Mesenchymal stem cell (in vitro differentiated cells and primary cell): ENCODE measurements around the gene DPEP2NB.

Experiments
- DNase-seq: peaks from one replicate; pipeline ENCODE4 v3.0.0-alpha.2; 2013
- H2AFZ ChIP-seq: one replicate; pipeline ENCODE4 v1.6.1; 2013; ENCODE audit warnings: low read depth, mild to moderate bottlenecking, control low read depth, inconsistent platforms, low read length, moderate library complexity
- H2AK5ac ChIP-seq: 2 replicates; pipeline ENCODE4 v1.6.1; 2013; ENCODE audit warnings: low read length, moderate library complexity, mild to moderate bottlenecking, inconsistent platforms; ENCODE audit not compliant: severe bottlenecking
- H2BK120ac ChIP-seq: one replicate; pipeline ENCODE4 v1.6.1; 2013; ENCODE audit warnings: low read depth, mild to moderate bottlenecking, inconsistent platforms, low read length, moderate library complexity
- H2BK12ac ChIP-seq, 2 experiments: one replicate each; pipeline ENCODE4 v1.6.1; 2013; ENCODE audit warnings: inconsistent platforms in 2 of 2, low read length in 2 of 2, mild to moderate bottlenecking in 2 of 2, moderate library complexity in 2 of 2, control low read depth in 1 of 2
- H2BK15ac ChIP-seq: one replicate; pipeline ENCODE4 v1.6.1; 2013; ENCODE audit warnings: mild to moderate bottlenecking, low read depth, inconsistent platforms; ENCODE audit not compliant: poor library complexity, severe bottlenecking
- H2BK5ac ChIP-seq: 2 replicates; pipeline ENCODE4 v1.6.1; 2013; ENCODE audit warnings: low read depth, mild to moderate bottlenecking, low read length, control low read depth, inconsistent platforms; ENCODE audit not compliant: poor library complexity, severe bottlenecking
- H3K14ac ChIP-seq, 2 experiments: one replicate each; pipeline ENCODE4 v1.6.1; 2013; ENCODE audit warnings: inconsistent platforms in 2 of 2, low read length in 2 of 2, control low read depth in 1 of 2, mild to moderate bottlenecking in 1 of 2, moderate library complexity in 1 of 2
- H3K18ac ChIP-seq, 2 experiments: one replicate each; pipeline ENCODE4 v1.6.1; 2013; ENCODE audit warnings: inconsistent platforms in 2 of 2, low read length in 2 of 2, control low read depth in 1 of 2, low read depth in 1 of 2, mild to moderate bottlenecking in 1 of 2
- H3K23ac ChIP-seq, 2 experiments: one replicate each; pipeline ENCODE4 v1.6.1; 2013; ENCODE audit warnings: inconsistent platforms in 2 of 2, low read length in 2 of 2, mild to moderate bottlenecking in 2 of 2, moderate library complexity in 2 of 2, control low read depth in 1 of 2
- H3K27ac ChIP-seq: 2 replicates; pipeline ENCODE4 v1.5.1; 2013; ENCODE audit warnings: mild to moderate bottlenecking, moderate library complexity, low read length, control low read depth, inconsistent platforms; ENCODE audit not compliant: poor library complexity, severe bottlenecking
- H3K27me3 ChIP-seq, 2 experiments: 2 replicates each; pipeline versions ENCODE4 v1.6.1 to v1.7.0; 2013; ENCODE audit warnings: low read length in 2 of 2, mild to moderate bottlenecking in 2 of 2, moderate library complexity in 2 of 2, control low read depth in 1 of 2, inconsistent platforms in 1 of 2; ENCODE audit not compliant: control insufficient read depth in 1 of 2, insufficient read depth in 1 of 2
- H3K36me3 ChIP-seq, 2 experiments: 2 replicates each; pipeline versions ENCODE4 v1.6.1 to v1.7.0; 2013; ENCODE audit warnings: low read length in 2 of 2, control low read depth in 1 of 2, inconsistent platforms in 1 of 2, low read depth in 1 of 2, mild to moderate bottlenecking in 1 of 2; ENCODE audit not compliant: insufficient read depth in 2 of 2, control insufficient read depth in 1 of 2
- H3K4ac ChIP-seq, 2 experiments: one replicate each; pipeline ENCODE4 v1.6.1; 2013; ENCODE audit warnings: inconsistent platforms in 2 of 2, low read length in 2 of 2, mild to moderate bottlenecking in 2 of 2, moderate library complexity in 2 of 2, control low read depth in 1 of 2, low read depth in 1 of 2
- H3K4me1 ChIP-seq: 2 replicates; pipeline ENCODE4 v1.6.1; 2013; ENCODE audit warnings: low read depth, low read length, control low read depth; ENCODE audit not compliant: control insufficient read depth, insufficient read depth
- H3K4me2 ChIP-seq: 2 replicates; pipeline ENCODE4 v1.6.1; 2013; ENCODE audit warnings: low read length, mild to moderate bottlenecking, inconsistent platforms; ENCODE audit not compliant: poor library complexity, severe bottlenecking
- H3K4me3 ChIP-seq, 2 experiments: 2 replicates each; pipeline versions ENCODE4 v1.5.1 to v1.7.0; 2013; ENCODE audit warnings: low read length in 2 of 2, mild to moderate bottlenecking in 2 of 2, control low read depth in 1 of 2, low read depth in 1 of 2; ENCODE audit not compliant: insufficient read depth in 1 of 2
- H3K79me1 ChIP-seq: replicated peaks from 2 replicates; pipeline ENCODE4 v1.6.1; 2013; ENCODE audit warnings: mild to moderate bottlenecking, control low read depth, low read length, inconsistent platforms; ENCODE audit not compliant: poor library complexity, severe bottlenecking
- H3K9ac ChIP-seq: 2 replicates; pipeline ENCODE4 v1.7.0; 2013; ENCODE audit warnings: mild to moderate bottlenecking, low read length, moderate library complexity
- H3K9me3 ChIP-seq: 2 replicates; pipeline ENCODE4 v1.7.0; 2013; ENCODE audit warnings: mild to moderate bottlenecking, low read length; ENCODE audit not compliant: control insufficient read depth
- H4K8ac ChIP-seq: one replicate; pipeline ENCODE4 v1.6.1; 2013; ENCODE audit warnings: inconsistent platforms, mild to moderate bottlenecking, low read length, moderate library complexity
- H4K91ac ChIP-seq: one replicate; pipeline ENCODE4 v1.6.1; 2013; ENCODE audit warnings: mild to moderate bottlenecking, low read length, inconsistent platforms
- WGBS: methylation state at CpG from one replicate; pipeline ENCODE4 v1.1.7; 2013; ENCODE audit warnings: mixed read lengths; 5-methylcytosine and 5-hydroxymethylcytosine counted together

Gene DPEP2NB

GRCh38 chr16:68028996-68029395 is 13.3 kb upstream of the DPEP2NB start:
- peaks cover 6 to 26% of the 10 kb centered on the region in 2 experiments for H3K36me3 ChIP-seq
- no peak overlapping the region for H3K18ac ChIP-seq
- no peak overlapping the region for H2AFZ ChIP-seq
- no peak overlapping the region for H2BK5ac ChIP-seq
- no peaks in the 10 kb centered on the region for H3K27me3 ChIP-seq
- no peak overlapping the region for H2BK12ac ChIP-seq
- H3K27ac ChIP-seq: no peak overlapping the region
- H3K9me3 ChIP-seq: no peaks in the 10 kb centered on the region
- no peak overlapping the region for H3K14ac ChIP-seq
- peaks cover 28% of the 10 kb centered on the region for H3K79me1 ChIP-seq
- no peak overlapping the region for H2AK5ac ChIP-seq
- no peak for DNase-seq
- H3K23ac ChIP-seq: no peak overlapping the region
- no peak overlapping the region for H3K4me3 ChIP-seq
- no peak overlapping the region for H2BK15ac ChIP-seq
- H2BK120ac ChIP-seq: no peak overlapping the region
- no peak overlapping the region for H3K9ac ChIP-seq
- H3K4me2 ChIP-seq: no peak overlapping the region
- no peak overlapping the region for H4K91ac ChIP-seq
- peaks cover under 1% of the 10 kb centered on the region for H3K4me1 ChIP-seq
- H4K8ac ChIP-seq: no peak overlapping the region
- no peak overlapping the region for H3K4ac ChIP-seq
- 100% methylated on average over 2 of the region's 3 CpGs for WGBS

GRCh38 chr16:68022728-68023537 is 7.2 kb upstream of the DPEP2NB start, which contains the start of the genes DDX28 and DUS2:
DDX28 (minus strand) TSS chr16:68023232; CDS start chr16:68023202, 30 bp downstream.
DUS2 (plus strand) TSS chr16:68023284; CDS start chr16:68038024, 14,740 bp downstream.
- Histone ChIP-seq H3K27ac (no peak within 1 kb of the TSS), H2BK15ac (peak within 1 kb of the TSS; percentile 82), H2BK120ac (peak within 1 kb of the TSS; percentile 71), H3K4me3 (peak within 1 kb of the TSS; percentile 88 to 98), H3K4ac (peak within 1 kb of the TSS; percentile 72 to 90), H2AK5ac (no peak within 1 kb of the TSS), H4K8ac (peak within 1 kb of the TSS; percentile 98), H3K9ac (peak within 1 kb of the TSS; percentile 98), H2BK5ac (no peak within 1 kb of the TSS), H3K14ac (peak within 1 kb of the TSS in 1 of 2 experiments; percentile 93), H3K79me1 (peaks cover 35% of the 10 kb centered on the region), H3K23ac (no peak within 1 kb of the TSS), H3K9me3 (no peaks in the 10 kb centered on the region), H3K27me3 (no peaks in the 10 kb centered on the region), H3K36me3 (peaks cover 3 to 29% of the 10 kb centered on the region in 2 experiments), H3K18ac (peak within 1 kb of the TSS; percentile 87 to 97), H3K4me1 (peaks cover 11% of the 10 kb centered on the region), H2BK12ac (no peak within 1 kb of the TSS), H4K91ac (peak within 1 kb of the TSS; percentile 96), H3K4me2 (peak within 1 kb of the TSS; percentile 90), H2AFZ (peak within 1 kb of the TSS; percentile 94)
- peak; percentile 94 for DNase-seq
- under 1% methylated on average over 84 of the region's 84 CpGs for WGBS

- H2BK5ac ChIP-seq: no peak overlapping the region
- peak overlapping the region; percentile 72 to 90 for H3K4ac ChIP-seq
- peak overlapping the region; percentile 11 to 74 for H3K18ac ChIP-seq
- no peaks in the 10 kb centered on the region for H3K27me3 ChIP-seq
- H2BK12ac ChIP-seq: no peak overlapping the region
- peaks cover 3 to 24% of the 10 kb centered on the region in 2 experiments for H3K36me3 ChIP-seq
- H3K4me3 ChIP-seq: peak overlapping the region; percentile 88 to 98
- H3K27ac ChIP-seq: no peak overlapping the region
- H4K8ac ChIP-seq: peak overlapping the region; percentile 98
- no peak overlapping the region for H2AK5ac ChIP-seq
- no peak overlapping the region for H4K91ac ChIP-seq
- H3K4me1 ChIP-seq: peaks cover 11% of the 10 kb centered on the region
- no peak overlapping the region for H2BK120ac ChIP-seq
- no peak overlapping the region for H2BK15ac ChIP-seq
- H3K23ac ChIP-seq: no peak overlapping the region
- peak overlapping the region; percentile 98 for H3K9ac ChIP-seq
- H3K4me2 ChIP-seq: peak overlapping the region; percentile 67
- peak overlapping the region; percentile 84 for H2AFZ ChIP-seq
- peaks cover 29% of the 10 kb centered on the region for H3K79me1 ChIP-seq
- H3K9me3 ChIP-seq: no peaks in the 10 kb centered on the region
- no peak for DNase-seq
- H3K14ac ChIP-seq: peak overlapping the region in 1 of 2 experiments; percentile 39
- 17% methylated on average over 19 of the region's 19 CpGs for WGBS
Observed at GRCh38 chr16:68022278-68022727, 6.6 kb upstream of the DPEP2NB start.

GRCh38 chr16:68021490-68021889 is 5.8 kb upstream of the DPEP2NB start:
- no peak overlapping the region for H3K4me2 ChIP-seq
- H3K4me3 ChIP-seq: peak overlapping the region in 1 of 2 experiments; percentile 98
- H2BK12ac ChIP-seq: no peak overlapping the region
- H3K27me3 ChIP-seq: no peaks in the 10 kb centered on the region
- no peak overlapping the region for H2AFZ ChIP-seq
- no peak overlapping the region for H2AK5ac ChIP-seq
- H3K9ac ChIP-seq: peak overlapping the region; percentile 98
- peaks cover 29% of the 10 kb centered on the region for H3K79me1 ChIP-seq
- no peak overlapping the region for H2BK5ac ChIP-seq
- no peak overlapping the region for H2BK15ac ChIP-seq
- no peak overlapping the region for H3K23ac ChIP-seq
- H3K27ac ChIP-seq: no peak overlapping the region
- 97% methylated on average over 10 of the region's 10 CpGs for WGBS
- H3K4ac ChIP-seq: no peak overlapping the region
- H3K9me3 ChIP-seq: no peaks in the 10 kb centered on the region
- no peak for DNase-seq
- H2BK120ac ChIP-seq: no peak overlapping the region
- no peak overlapping the region for H4K8ac ChIP-seq
- peaks cover 3 to 20% of the 10 kb centered on the region in 2 experiments for H3K36me3 ChIP-seq
- no peak overlapping the region for H4K91ac ChIP-seq
- H3K14ac ChIP-seq: no peak overlapping the region
- peaks cover 11% of the 10 kb centered on the region for H3K4me1 ChIP-seq
- H3K18ac ChIP-seq: no peak overlapping the region
